PFSK-1 (cell line): ENCODE results near the gene PAQR8.

Experiments used
- POLR2AphosphoS5 ChIP-seq: IDR thresholded peaks from 2 replicates; pipeline ENCODE4 v1.6.1; 2012; ENCODE audit warnings: low read depth, mild to moderate bottlenecking, control low read depth, low read length, moderate library complexity
- TAF1 ChIP-seq: IDR thresholded peaks from 2 replicates; pipeline ENCODE4 v1.6.1; 2012; ENCODE audit warnings: low read length, control low read depth, borderline replicate concordance; ENCODE audit not compliant: insufficient read depth
- TF ChIP-seq, protein P1 (sequence below), 2 experiments: IDR thresholded peaks; 2 replicates each; pipeline versions ENCODE4 v1.6.1 to v1.8.0; 2011 to 2012; ENCODE audit warnings: low read depth in 2 of 2, low read length in 2 of 2, control low read depth in 1 of 2, inconsistent platforms in 1 of 2, mild to moderate bottlenecking in 1 of 2, moderate library complexity in 1 of 2; ENCODE audit not compliant: insufficient read depth in 1 of 2

DNA sequence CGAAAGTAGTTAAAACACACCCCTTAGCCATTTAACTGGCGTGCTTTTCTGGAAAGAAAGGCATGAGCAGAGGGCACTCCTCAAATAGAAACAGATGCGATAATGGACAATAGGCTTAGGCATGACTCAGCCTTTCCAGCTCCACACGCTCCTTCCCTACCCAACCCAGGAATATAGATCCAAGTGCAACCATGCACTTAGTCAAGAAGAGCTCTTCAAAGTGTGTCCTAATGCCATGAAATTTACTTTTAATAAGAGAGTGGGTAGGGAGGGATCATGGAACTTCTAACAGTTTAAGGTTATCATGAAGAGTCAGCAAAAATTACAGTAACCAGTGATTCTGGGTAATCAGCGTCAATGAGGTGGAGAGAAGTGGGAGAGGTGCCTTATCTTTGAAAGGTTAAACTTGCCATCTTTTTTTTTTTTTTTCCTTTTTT is 55.7 kb downstream of the PAQR8 start:
- TF ChIP-seq POLR2AphosphoS5 (no peak), TAF1 (no peak)
- TF ChIP-seq, protein P1, sequence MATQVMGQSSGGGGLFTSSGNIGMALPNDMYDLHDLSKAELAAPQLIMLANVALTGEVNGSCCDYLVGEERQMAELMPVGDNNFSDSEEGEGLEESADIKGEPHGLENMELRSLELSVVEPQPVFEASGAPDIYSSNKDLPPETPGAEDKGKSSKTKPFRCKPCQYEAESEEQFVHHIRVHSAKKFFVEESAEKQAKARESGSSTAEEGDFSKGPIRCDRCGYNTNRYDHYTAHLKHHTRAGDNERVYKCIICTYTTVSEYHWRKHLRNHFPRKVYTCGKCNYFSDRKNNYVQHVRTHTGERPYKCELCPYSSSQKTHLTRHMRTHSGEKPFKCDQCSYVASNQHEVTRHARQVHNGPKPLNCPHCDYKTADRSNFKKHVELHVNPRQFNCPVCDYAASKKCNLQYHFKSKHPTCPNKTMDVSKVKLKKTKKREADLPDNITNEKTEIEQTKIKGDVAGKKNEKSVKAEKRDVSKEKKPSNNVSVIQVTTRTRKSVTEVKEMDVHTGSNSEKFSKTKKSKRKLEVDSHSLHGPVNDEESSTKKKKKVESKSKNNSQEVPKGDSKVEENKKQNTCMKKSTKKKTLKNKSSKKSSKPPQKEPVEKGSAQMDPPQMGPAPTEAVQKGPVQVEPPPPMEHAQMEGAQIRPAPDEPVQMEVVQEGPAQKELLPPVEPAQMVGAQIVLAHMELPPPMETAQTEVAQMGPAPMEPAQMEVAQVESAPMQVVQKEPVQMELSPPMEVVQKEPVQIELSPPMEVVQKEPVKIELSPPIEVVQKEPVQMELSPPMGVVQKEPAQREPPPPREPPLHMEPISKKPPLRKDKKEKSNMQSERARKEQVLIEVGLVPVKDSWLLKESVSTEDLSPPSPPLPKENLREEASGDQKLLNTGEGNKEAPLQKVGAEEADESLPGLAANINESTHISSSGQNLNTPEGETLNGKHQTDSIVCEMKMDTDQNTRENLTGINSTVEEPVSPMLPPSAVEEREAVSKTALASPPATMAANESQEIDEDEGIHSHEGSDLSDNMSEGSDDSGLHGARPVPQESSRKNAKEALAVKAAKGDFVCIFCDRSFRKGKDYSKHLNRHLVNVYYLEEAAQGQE (IDR thresholded peaks at IDR 0.05; ENCODE audit: insufficient read depth in 1 of 2, low read depth in 2 of 2, low read length in 2 of 2) = no peak
